ENCODE data around the gene RBBP4.
A peak's percentile ranks its signal among the peaks of the same experiment; 100 is the strongest.
"Not testable (repeated sequence)": the region's sequence is repeated elsewhere in the genome, so short reads cannot be mapped to it uniquely, and the experiment has no call there.

Gene RBBP4

GRCh38 chr1:32627596-32628162, 23.3 kb upstream of the RBBP4 start:
- peaks cover 21% of the 10 kb centered on the region for H3K36me3 Mint-ChIP-seq
- H3K27me3 Mint-ChIP-seq, result no peaks in the 10 kb centered on the region
- H3K4me1 Mint-ChIP-seq (ENCODE audit: low read depth), result peaks cover 27% of the 10 kb centered on the region
- peak overlapping the region; percentile 58 for H3K27ac Mint-ChIP-seq
- H3K9me3 Mint-ChIP-seq (ENCODE audit: low read depth), result peaks cover 9% of the 10 kb centered on the region
- H3K4me3 Mint-ChIP-seq, result no peak overlapping the region

GRCh38 chr1:32630173-32630572, 20.8 kb upstream of the RBBP4 start:
- not testable (repeated sequence) for H3K9me3 Mint-ChIP-seq (ENCODE audit: low read depth); H3K27ac Mint-ChIP-seq; H3K27me3 Mint-ChIP-seq; H3K4me3 Mint-ChIP-seq
- Mint-ChIP-seq H3K4me1 (ENCODE audit: low read depth) (peaks cover 16% of the 10 kb centered on the region), H3K36me3 (peaks cover 11% of the 10 kb centered on the region)

- Mint-ChIP-seq H3K27me3 (no peaks in the 10 kb centered on the region), H3K4me3 (no peak overlapping the region), H3K9me3 (ENCODE audit: low read depth) (no peaks in the 10 kb centered on the region), H3K4me1 (ENCODE audit: low read depth) (peaks cover 16% of the 10 kb centered on the region), H3K27ac (peak overlapping the region; percentile 50), H3K36me3 (peaks cover 7% of the 10 kb centered on the region)
These were observed 18.2 kb upstream of the RBBP4 start for GRCh38 chr1:32632829-32633228.

GRCh38 chr1:32635508-32636277, 15.3 kb upstream of the RBBP4 start:
- peaks cover 16% of the 10 kb centered on the region for H3K4me1 Mint-ChIP-seq (ENCODE audit: low read depth)
- peaks cover 7% of the 10 kb centered on the region for H3K36me3 Mint-ChIP-seq
- no peak overlapping the region for H3K4me3 Mint-ChIP-seq
- H3K27me3 Mint-ChIP-seq, result no peaks in the 10 kb centered on the region
- H3K27ac Mint-ChIP-seq, result no peak overlapping the region
- no peaks in the 10 kb centered on the region for H3K9me3 Mint-ChIP-seq (ENCODE audit: low read depth)

GRCh38 chr1:32636914-32637645, 13.9 kb upstream of the RBBP4 start:
- H3K4me3 Mint-ChIP-seq, result no peak overlapping the region
- peak overlapping the region; percentile 46 for H3K27ac Mint-ChIP-seq
- no peaks in the 10 kb centered on the region for H3K27me3 Mint-ChIP-seq
- peaks cover 7% of the 10 kb centered on the region for H3K36me3 Mint-ChIP-seq
- peaks cover 16% of the 10 kb centered on the region for H3K4me1 Mint-ChIP-seq (ENCODE audit: low read depth)
- H3K9me3 Mint-ChIP-seq (ENCODE audit: low read depth), result no peaks in the 10 kb centered on the region

GRCh38 chr1:32639489-32640075, 11.4 kb upstream of the RBBP4 start:
- no peak overlapping the region for H3K4me3 Mint-ChIP-seq
- no peaks in the 10 kb centered on the region for H3K27me3 Mint-ChIP-seq
- H3K4me1 Mint-ChIP-seq (ENCODE audit: low read depth), result peaks cover 16% of the 10 kb centered on the region
- peaks cover 5% of the 10 kb centered on the region for H3K36me3 Mint-ChIP-seq
- no peaks in the 10 kb centered on the region for H3K9me3 Mint-ChIP-seq (ENCODE audit: low read depth)
- no peak overlapping the region for H3K27ac Mint-ChIP-seq

GRCh38 chr1:32642292-32642827, 8.6 kb upstream of the RBBP4 start:
- not testable (repeated sequence) for H3K27me3 Mint-ChIP-seq; H3K9me3 Mint-ChIP-seq (ENCODE audit: low read depth); H3K27ac Mint-ChIP-seq; H3K4me3 Mint-ChIP-seq; H3K36me3 Mint-ChIP-seq
- H3K4me1 Mint-ChIP-seq (ENCODE audit: low read depth), result peaks cover 12% of the 10 kb centered on the region

GRCh38 chr1:32644426-32644825, 6.6 kb upstream of the RBBP4 start:
- Mint-ChIP-seq H3K27ac (no peak overlapping the region), H3K4me1 (ENCODE audit: low read depth) (peaks cover 24% of the 10 kb centered on the region), H3K36me3 (no peaks in the 10 kb centered on the region), H3K4me3 (no peak overlapping the region), H3K27me3 (no peaks in the 10 kb centered on the region), H3K9me3 (ENCODE audit: low read depth) (no peaks in the 10 kb centered on the region)

- Mint-ChIP-seq H3K36me3 (peaks cover 3% of the 10 kb centered on the region), H3K4me1 (ENCODE audit: low read depth) (peaks cover 31% of the 10 kb centered on the region), H3K4me3 (peak overlapping the region; percentile 99), H3K27me3 (no peaks in the 10 kb centered on the region), H3K9me3 (ENCODE audit: low read depth) (no peaks in the 10 kb centered on the region), H3K27ac (peak overlapping the region; percentile 79)
These were observed 3.5 kb upstream of the RBBP4 start for GRCh38 chr1:32647308-32648134.

GRCh38 chr1:32650248-32650751, 708 bp upstream of the RBBP4 start, which contains the start of gene ZBTB8OS:
Gene ZBTB8OS (minus strand): TSS chr1:32650550. CDS start chr1:32650529, 21 bp downstream.
- H3K36me3 Mint-ChIP-seq, result peaks cover 10% of the 10 kb centered on the region
- H3K27ac Mint-ChIP-seq, result peak within 1 kb of the TSS; percentile 100
- H3K4me3 Mint-ChIP-seq, result peak within 1 kb of the TSS; percentile 99
- no peaks in the 10 kb centered on the region for H3K9me3 Mint-ChIP-seq (ENCODE audit: low read depth)
- H3K4me1 Mint-ChIP-seq (ENCODE audit: low read depth), result peaks cover 47% of the 10 kb centered on the region
- no peaks in the 10 kb centered on the region for H3K27me3 Mint-ChIP-seq

GRCh38 chr1:32651461-32652073, 559 bp downstream of the RBBP4 start:
- H3K4me1 Mint-ChIP-seq (ENCODE audit: low read depth), result peaks cover 52% of the 10 kb centered on the region
- H3K27me3 Mint-ChIP-seq, result no peaks in the 10 kb centered on the region
- H3K9me3 Mint-ChIP-seq (ENCODE audit: low read depth), result no peaks in the 10 kb centered on the region
- H3K4me3 Mint-ChIP-seq, result peak overlapping the region; percentile 99
- H3K27ac Mint-ChIP-seq, result peak overlapping the region; percentile 100
- H3K36me3 Mint-ChIP-seq, result peaks cover 11% of the 10 kb centered on the region

GRCh38 chr1:32652244-32652962, 1.4 kb downstream of the RBBP4 start:
- peaks cover 57% of the 10 kb centered on the region for H3K4me1 Mint-ChIP-seq (ENCODE audit: low read depth)
- H3K36me3 Mint-ChIP-seq, result peaks cover 14% of the 10 kb centered on the region
- no peaks in the 10 kb centered on the region for H3K27me3 Mint-ChIP-seq
- H3K27ac Mint-ChIP-seq, result peak overlapping the region; percentile 100
- no peaks in the 10 kb centered on the region for H3K9me3 Mint-ChIP-seq (ENCODE audit: low read depth)
- peak overlapping the region; percentile 99 for H3K4me3 Mint-ChIP-seq

GRCh38 chr1:32659581-32659980, 8.6 kb downstream of the RBBP4 start:
- H3K36me3 Mint-ChIP-seq, result peaks cover 17% of the 10 kb centered on the region
- no peaks in the 10 kb centered on the region for H3K9me3 Mint-ChIP-seq (ENCODE audit: low read depth)
- H3K4me1 Mint-ChIP-seq (ENCODE audit: low read depth), result peaks cover 27% of the 10 kb centered on the region
- H3K27ac Mint-ChIP-seq, result no peak overlapping the region
- no peaks in the 10 kb centered on the region for H3K27me3 Mint-ChIP-seq
- H3K4me3 Mint-ChIP-seq, result no peak overlapping the region
